Lower leg skin (tissue), 3 donors: Measurements from ENCODE around the gene GRIK4.

Experiments used
- POLR2A ChIP-seq, 2 donors: fragments of 450-650 bp; IDR thresholded peaks; one replicate each; pipeline ENCODE4 v1.6.1; 2016 to 2017; ENCODE audit warnings: antibody characterized with exemption in 2 of 2, mild to moderate bottlenecking in 1 of 2, moderate library complexity in 1 of 2
- TF ChIP-seq, protein P1 (sequence below), 3 donors: fragments of 450-650 bp; IDR thresholded peaks; one replicate each; pipeline ENCODE4 v1.5.1; 2016; ENCODE audit warnings: antibody characterized with exemption in 3 of 3, mild to moderate bottlenecking in 3 of 3, moderate library complexity in 2 of 3

DNA sequence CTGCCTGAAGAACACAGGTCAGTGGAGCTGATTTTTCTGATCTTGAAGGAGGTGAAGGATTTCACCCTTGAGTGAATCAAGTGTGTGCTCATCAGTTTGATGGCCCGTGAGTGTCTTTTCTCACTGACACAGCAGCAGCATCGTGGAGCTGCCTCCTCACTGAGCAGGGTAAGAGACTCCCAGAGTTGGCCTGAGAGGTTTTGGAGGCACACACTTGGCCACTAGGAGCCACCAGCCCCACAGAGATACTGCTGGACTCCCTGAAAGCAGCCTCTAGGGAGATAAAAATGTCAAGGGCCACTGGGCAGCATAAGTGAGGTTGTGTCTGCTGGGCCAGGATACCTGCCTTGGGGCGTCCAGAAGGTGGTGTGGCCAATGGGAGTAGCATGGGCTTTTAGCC is 245.4 kb downstream of the GRIK4 start:
- TF ChIP-seq, protein P1, sequence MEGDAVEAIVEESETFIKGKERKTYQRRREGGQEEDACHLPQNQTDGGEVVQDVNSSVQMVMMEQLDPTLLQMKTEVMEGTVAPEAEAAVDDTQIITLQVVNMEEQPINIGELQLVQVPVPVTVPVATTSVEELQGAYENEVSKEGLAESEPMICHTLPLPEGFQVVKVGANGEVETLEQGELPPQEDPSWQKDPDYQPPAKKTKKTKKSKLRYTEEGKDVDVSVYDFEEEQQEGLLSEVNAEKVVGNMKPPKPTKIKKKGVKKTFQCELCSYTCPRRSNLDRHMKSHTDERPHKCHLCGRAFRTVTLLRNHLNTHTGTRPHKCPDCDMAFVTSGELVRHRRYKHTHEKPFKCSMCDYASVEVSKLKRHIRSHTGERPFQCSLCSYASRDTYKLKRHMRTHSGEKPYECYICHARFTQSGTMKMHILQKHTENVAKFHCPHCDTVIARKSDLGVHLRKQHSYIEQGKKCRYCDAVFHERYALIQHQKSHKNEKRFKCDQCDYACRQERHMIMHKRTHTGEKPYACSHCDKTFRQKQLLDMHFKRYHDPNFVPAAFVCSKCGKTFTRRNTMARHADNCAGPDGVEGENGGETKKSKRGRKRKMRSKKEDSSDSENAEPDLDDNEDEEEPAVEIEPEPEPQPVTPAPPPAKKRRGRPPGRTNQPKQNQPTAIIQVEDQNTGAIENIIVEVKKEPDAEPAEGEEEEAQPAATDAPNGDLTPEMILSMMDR (IDR thresholded peaks at IDR 0.05), result no peak
- TF ChIP-seq POLR2A (IDR thresholded peaks at IDR 0.05), result no peak
